ENCODE data around the gene RPRD2.

- TF ChIP-seq EZH2 (IDR thresholded peaks at IDR 0.05) = no peak
- no peak for TF ChIP-seq POLR2AphosphoS5 (IDR thresholded peaks at IDR 0.05; ENCODE audit: borderline replicate concordance, low read depth, low read length)
These were observed 56.8 kb downstream of the RPRD2 start for GRCh38 chr1:150420560-150421265.
